Activated CD8-positive, alpha-beta memory T cell treated with anti-CD3 and anti-CD28 coated beads, Interleukin-2, amount 50 U/mL, for 48 hours (primary cell): ENCODE results near the gene PIGW.

Experiments
- DNase-seq: peaks from one replicate; pipeline ENCODE4 v3.0.0-alpha.2; 2020

The PIGW gene

DNA sequence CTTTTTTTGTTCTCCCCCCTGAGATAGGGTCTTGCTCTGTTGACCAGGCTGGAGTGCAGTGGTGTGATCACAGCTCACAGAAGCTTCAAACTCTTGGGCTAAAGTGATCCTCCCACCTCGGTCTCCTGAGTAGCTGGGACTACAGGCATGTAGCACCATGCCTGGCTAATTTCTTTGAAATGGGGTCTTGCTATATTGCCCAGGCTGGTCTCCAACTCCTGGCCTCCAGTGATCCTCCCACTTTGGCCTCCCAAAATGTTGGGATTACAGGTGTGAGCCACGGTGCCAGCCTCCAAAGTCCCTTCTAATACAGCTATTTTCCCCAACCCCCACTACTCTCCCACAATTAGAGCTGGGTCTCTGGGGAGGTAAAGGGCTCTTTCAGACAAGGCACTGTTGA lies 26.3 kb upstream of the PIGW start:
- DNase-seq: peak; percentile 39

GRCh38 chr17:36509272-36509985 lies 25.4 kb upstream of the PIGW start:
- DNase-seq: peak; percentile 42

GRCh38 chr17:36510636-36511035 lies 24.2 kb upstream of the PIGW start:
- peak; percentile 48 for DNase-seq

GRCh38 chr17:36511216-36511615 lies 23.6 kb upstream of the PIGW start:
- DNase-seq: peak; percentile 42

DNA sequence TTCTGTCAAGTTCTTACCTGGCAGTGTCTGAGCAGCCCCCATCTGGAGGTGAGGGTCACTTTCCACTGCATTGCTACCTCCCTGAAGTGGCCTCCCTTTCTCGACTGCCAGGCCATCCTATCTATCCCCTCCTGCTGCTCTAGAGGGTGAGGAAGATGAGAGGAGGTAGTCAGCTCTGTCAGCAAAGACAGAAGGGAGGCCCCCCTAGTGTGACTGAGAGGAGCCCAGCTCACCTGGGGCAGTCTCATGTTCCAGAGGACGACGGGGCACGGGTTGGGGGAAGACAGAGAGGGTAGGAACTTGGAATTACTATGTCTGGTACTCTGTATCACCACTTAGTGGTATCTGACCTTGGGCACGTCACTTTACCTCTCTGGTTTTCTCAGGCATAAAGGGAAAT lies 22.1 kb upstream of the PIGW start:
- no peak for DNase-seq

DNA sequence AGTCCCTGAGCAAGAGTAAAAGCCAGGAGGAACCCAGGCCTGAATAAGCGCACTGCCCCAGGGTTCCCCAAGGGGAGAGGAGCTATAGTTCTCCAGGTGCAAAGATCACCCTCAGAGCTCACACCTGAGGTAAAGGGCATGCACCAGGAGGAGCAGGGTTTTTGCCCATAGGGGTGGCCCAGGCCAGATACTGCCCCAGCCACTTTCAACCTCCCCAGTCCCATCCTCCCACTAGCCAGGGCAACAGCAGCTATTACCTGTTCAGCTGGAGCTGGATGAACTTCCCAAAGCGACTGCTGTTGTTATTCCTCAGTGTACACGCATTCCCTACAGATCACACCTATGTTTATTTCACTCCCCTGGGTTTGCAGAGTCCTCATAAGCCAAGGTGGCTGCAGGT lies 19.9 kb upstream of the PIGW start:
- DNase-seq: peak; percentile 42

DNA sequence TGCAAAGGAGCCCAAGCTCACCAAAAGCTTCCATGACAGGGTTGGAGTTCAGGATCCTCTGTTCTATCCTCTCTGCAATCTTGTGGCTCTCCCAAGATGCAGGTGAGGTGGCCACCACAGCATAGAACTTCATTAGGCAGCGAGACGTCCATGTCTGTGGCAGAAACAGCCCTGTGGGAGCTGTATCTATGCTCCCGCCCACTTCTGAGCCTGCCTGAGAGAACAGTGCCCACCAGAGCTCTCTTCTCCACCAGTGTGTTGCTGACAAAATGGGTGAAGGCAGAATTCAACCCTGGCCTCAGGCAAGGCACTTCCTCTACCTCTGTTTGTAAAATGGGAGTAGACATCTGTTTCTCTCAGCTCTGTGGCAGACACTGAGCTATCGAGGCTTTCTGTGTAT lies 18.9 kb upstream of the PIGW start:
- DNase-seq: peak; percentile 17

DNA sequence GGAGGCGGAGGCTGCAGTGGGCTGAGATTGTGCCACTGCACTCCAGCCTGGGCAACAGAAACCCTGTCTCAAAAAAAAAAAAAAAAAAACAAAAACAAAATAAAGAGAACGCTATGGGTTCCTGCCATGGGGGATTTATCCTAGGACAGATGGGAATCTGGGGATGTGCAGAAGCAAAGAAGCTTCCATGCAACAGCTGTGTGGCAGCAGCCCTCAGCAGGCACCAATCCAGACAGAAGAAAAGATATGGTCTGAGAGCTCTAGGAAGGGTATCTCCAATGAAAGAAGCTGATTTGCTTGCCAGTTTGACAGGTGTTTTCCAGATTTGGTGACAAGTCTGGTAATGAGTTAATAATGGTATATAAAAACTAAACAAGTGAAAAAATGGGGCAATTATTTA lies 11.7 kb upstream of the PIGW start:
- DNase-seq: no peak

DNA sequence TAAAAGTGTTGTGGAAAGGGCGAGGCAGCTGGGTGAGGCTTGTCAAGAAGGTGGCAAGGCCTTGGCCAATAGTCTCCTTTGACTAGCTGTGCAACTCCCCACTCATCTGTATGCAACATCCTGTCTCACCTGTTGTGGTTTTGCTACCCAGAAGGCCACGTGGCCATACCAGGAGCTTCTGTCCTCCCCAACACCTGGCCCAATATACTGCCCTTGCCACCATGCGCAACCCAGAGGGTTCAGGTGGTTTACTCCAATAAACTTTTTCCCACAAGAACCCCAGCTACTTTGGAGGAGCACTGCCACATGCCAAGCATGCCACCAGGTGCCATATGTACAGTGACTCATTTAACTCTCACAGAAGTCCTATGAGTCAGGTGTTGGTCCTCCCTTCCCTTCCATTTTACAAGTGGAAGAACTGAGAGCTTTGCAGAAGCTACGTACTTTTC lies 10.3 kb upstream of the PIGW start:
- peak; percentile 54 for DNase-seq

DNA sequence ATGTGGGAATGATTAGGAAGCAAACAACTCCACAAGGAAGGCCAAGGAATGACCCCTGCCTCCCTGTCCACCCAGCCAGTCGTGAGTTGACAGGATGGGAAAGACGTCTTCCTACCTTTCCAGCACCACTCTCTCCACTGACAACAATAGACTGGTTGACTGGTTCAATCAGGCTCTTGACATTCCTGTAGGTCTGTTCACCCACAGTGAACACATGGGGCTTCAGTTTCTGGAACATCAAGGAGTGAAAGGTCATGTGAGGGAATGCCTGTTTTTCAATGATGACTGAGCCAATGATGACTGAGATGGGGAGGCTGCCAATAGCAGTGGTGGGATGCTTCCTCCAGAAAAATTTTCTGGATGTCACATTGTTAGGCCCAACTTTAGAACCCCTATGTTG lies 9.7 kb upstream of the PIGW start:
- peak; percentile 36 for DNase-seq

DNA sequence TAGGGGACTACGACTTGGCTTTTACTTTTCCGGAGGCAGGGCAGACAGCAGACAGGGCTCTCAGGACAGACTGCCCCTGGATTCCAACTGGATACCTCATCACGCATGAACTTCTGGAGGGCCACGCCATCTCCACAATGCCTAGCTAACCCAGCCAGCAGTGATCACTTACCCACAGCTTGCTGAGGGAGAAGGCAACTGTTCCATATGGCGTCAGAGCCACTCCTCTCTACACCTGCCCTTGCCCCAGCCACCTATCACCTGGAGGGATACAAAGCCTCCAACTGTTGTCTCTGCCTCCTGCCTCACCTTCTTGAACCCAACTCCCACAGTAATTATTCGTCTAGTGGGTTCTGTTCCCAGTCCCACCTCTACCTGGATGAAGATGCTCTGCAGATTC lies 8.9 kb upstream of the PIGW start:
- peak; percentile 45 for DNase-seq

DNA sequence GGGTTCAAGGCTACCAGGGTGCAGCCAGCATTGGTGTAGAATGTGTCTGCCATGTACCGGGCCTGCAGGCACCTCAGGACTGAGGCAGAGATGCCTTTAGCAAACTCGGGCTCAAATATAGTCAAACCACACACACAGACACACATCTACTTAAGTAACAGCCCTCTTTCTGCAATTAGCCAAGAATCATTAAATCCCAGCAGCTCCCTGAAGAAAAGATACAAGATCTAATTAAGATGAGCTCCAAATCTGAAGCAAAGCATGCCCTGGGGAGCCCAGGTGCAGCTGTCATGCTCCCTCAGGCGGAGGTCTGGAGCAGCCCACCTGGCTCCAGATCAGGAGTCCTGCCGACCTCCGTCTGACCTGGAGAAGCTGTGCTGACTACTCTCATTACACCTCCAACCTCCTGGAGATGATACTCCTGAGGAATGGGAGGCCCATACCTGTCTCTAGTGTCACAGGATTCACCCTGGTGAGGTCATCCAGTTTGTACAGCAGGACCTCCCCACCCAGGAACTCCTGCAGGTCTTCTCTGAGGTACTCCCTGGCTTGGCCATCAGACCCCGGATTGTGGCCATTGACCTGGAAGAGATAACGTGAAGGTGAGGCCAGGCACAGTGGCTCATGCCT lies 7.1 kb upstream of the PIGW start:
- DNase-seq: peak; percentile 43

DNA sequence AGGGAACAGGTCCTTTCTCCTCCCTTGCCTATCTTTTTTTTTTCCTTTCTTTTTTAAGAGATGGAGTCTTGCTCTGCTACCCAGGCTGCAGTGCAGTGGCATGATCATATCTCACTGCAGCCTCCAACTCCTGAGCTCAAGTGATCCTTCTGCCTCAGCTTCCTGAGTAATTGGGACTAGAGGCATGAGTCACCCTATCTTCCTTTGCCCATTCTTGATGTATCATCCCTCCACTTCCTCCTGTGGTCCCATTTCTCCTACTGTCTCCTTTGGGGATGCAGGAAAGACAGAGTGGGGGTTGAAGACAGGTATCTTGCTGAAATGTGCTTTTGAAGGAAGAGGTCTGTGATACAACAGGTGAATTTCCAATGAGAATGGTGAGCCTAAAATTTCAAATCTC lies 5.7 kb upstream of the PIGW start:
- no peak for DNase-seq

DNA sequence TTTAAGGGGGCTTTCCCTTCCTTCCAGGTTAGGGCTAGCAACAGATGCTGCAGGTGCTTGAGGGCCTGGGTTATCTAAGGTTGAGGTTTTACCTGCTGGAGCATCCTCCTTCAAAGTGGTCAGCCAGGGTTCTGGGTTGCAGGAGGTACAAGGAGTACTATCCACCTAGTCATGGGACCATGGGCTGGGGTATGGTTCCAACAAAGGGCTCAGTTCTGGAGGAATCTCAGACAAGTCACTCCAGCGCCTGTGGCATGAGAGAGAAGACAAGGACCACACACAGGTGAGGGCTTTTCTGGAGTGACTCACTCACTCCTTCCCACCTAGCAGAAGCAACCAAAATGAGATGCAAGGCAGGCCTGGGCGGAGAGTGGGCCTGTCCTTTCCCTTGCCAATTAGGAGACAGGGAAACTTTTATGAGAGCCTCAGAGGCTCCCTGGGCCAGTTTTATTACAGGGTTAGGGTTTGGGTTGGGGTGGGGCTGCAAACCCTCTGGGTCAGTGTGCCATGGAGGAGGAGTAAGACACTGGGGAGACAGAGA lies 2.3 kb upstream of the PIGW start:
- DNase-seq: peak; percentile 49

DNA sequence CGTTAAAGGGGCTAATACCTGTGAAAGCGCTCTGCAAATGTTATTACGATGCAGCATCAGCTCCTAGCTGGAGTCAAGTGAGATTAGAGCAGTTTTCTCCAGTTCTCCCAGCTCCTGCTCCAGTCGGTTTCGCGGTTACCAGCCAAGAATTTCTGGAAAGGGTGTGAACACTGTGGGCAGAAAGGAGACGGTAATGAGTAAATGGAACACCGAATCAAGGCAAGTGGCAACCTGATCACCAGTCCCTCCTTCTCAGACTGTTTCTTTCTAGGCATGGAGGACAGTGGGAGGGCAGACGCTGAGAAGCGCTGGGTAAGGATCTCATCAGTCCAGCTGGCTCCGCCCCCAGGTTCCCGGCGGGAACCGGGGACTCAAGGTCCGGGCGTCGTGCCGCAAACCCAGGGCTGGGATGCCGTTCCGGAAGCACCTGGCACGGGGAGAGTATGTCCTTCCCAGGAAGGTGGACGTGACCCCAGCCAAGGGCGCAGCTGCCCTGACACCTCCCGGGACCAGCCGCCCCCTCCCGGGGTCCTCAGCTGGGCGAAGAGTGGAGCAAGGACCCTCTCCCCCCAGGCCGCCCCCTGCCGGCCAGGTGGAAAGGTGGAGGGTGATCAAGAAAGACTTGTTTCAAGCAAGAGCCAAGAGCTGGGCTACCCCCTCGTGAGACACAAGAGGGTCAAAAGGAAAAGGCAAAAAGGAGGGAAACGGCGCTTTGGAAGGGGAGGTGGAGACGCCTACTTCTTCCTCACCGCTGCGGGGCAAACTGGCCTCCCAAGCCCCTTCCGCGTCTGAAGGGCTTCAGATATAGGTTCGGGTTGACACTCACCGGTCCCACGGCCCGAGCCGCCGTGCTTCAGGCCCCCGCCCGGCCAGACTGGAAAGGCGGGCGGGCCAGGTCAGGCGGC lies 600 bp upstream of the PIGW start:
- DNase-seq: peak; percentile 79

GRCh38 chr17:36535669-36536081 lies 888 bp downstream of the PIGW start:
- DNase-seq: no peak

DNA sequence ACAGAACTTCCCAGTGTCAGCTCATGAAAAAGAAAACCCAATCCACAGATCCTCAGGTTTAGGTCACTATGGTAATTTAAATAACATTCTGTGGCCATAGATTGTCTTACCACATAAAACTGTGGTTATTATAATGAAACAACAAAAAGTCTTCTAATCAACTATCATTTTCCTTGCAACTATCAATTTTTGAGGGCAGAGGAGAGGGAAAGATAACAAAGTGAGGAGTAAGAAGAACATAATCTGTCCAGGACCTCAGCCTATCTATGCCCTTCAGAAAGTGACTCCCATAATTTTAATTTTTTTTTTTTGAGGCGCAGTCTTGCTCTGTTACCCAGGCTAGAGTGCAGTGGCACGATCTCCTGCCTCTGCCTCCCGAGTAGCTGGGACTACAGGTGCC lies 5.9 kb downstream of the PIGW start:
- DNase-seq: no peak

GRCh38 chr17:36542755-36543154 lies 8.0 kb downstream of the PIGW start:
- no peak for DNase-seq

GRCh38 chr17:36544044-36544306 lies 9.2 kb downstream of the PIGW start:
- no peak for DNase-seq

- DNase-seq: peak; percentile 93
Measured at GRCh38 chr17:36544307-36545076, 9.7 kb downstream of the PIGW start, which contains the start of gene GGNBP2. GGNBP2 (plus strand) TSS chr17:36544919; CDS start chr17:36545725, 806 bp downstream.

DNA sequence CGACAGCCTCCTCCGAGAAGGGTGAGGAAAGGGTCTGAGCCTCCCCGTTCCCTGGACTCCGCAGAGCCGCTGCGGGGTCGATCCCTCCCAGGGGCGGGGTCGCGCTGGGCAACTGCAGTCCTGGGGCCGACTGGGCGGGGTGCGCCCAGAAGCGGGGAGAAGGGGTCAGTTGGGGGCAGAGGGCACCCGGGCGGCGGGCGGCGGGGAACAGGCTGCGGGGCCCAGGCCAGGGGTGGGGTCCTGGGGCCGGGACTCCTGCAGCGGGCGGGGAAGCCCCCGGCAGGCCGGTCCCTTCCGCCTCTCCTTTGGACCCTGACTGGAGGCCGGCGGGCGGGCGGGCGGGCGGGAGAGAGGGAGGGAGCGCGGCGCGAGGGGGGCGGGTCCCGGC lies 10.3 kb downstream of the PIGW start:
- no peak for DNase-seq

GRCh38 chr17:36545465-36546417 lies 11.0 kb downstream of the PIGW start:
- DNase-seq: peak; percentile 97
